Subcutaneous preadipocyte (primary cell): Measurements from ENCODE around the gene PANK3. TPM values are rescaled to one million over a fixed set of nuclear protein-coding genes. Genes with fewer than 3 reads are reported as not detected.

Experiments used
- small RNA-seq: library from RNA; depleted of rRNA; stranded (forward); fragments of <200 nt; gene quantifications from one replicate; pipeline ENCODE3, GENCODE V24; 2012
- total RNA-seq: library from RNA; depleted of rRNA; stranded (reverse); fragments of >200 nt; gene quantifications from 2 replicates; pipeline ENCODE4 v1.2.3, GENCODE V29; 2012

The PANK3 gene
- total RNA-seq, result 27.9 and 43.2 TPM in 2 replicates

DNA sequence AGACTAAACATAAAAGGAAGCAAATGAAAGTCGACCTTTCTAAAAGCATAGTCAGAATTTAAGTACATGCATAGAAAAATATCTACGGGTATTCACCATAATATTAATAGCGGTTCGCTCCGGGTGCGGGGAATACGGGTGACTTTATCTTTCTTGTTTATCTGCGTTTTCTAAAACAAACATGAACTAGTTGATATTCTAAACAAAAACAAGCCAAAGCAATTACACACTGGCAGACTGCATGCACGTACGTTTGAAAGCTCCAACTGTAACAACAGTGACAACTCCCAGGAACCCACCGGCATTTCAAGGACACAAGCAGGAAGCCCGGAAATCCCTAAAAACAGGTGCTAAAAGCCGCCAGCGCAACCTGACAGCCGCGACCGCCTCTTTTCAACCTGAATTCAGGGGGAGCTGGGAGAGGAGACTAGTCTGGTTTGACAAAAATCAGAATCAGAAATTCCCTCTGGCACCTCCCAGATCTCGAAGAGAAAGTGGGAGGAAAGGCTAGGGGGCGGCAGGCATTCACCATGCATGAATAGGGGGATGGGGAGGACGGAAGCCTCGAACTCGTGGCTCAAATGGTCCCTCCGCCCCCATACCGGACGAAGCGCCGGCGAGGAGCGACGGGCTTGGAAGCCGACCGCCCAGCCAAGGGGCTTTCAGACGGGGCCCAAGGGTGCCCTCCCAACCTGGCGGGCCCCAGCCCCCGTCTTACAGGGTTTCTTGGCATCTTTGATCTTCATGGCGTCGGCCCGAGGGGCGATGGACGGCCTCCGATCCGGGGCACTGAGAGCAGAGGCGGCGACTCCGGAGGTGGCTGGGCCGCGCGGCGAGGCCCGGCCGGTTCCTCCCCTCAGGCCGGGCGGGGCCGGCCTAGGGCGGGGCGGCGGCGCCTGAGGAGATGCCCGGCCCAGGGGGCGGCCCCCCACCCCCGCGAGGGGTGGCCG, at the start of gene PANK3:
TSS of gene PANK3 (minus strand) at position 831 of the 950 bp plus-strand sequence. CDS start at position 746, 85 bp downstream.

DNA sequence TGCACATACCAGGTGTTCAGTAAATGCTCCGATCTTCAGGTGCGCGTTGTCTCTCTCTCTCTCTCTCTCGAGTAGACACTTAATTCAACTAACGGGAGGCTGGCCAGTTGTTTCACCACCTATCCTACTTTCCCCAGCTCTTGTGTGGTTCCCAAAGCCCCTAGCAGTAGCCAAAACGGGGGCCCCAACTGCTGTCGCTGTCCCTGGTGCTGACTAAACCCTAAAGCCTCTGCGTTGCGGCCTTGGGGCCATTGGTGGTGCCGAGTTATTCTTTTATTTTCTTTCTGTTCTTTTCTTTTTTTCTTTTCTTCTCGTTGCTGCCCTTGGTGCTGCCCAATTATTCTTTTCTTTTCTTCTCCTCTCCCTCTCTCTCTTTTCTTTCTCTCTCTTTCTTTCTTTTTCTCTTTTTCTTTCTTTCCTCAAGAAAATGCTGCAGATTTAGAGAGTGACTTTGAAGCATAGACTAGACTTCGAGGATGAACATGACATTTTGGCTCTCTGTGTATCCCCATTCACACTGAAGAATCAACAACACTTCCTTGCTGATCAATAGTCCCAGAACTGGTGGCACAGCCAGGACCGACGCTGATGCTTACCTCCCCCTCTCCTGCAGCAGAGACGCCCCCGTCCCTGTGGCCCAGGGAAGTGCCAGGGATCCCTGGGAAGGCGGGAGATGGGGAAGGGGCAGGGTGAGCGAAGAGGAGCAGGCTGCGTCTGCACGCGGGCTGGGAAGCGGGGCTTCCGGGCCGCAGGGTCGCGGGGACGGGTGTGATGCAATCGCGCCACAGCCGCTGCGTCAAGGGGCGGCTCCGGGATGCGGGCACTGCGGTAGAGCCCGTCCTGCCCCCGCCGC, 50.4 kb downstream of the PANK3 start, which contains the start of gene FBLL1:
TSS of gene FBLL1 (plus strand) at position 785 of the 853 bp plus-strand sequence. CDS start 200 bp downstream, outside the sequence.

Small RNA genes within 50 kb of the gene (small RNA-seq; reads per million reads assigned to genes)
- gene MIR103A1, result 27.8 reads per million, percentile 97 among the genes with 10 or more reads in this experiment

Other genes starting within 250 kb of the PANK3 start
- 177 and 192 TPM in 2 replicates for gene RARS1, start 92.9 kb downstream of the PANK3 start, total RNA-seq
- gene FBLL1, start 50.1 kb downstream of the PANK3 start, total RNA-seq, result under 0.01 TPM in 2 replicates